Aorta (tissue), 5 donors: ENCODE data around the gene KCNQ1. TPM values are rescaled to one million over a fixed set of nuclear protein-coding genes. Genes with fewer than 3 reads are reported as not detected.

Source experiments
- ATAC-seq: fragments of 200-7000 bp; cut with Tn5 transposase; one replicate; pipeline ENCODE4 v1.9.1; 2022; ENCODE audit warnings: moderate library complexity; ENCODE audit not compliant: low FRiP score
- DNase-seq, 2 donors: peaks; one replicate each; pipeline ENCODE4 v3.0.0-alpha.2; 2020
- H3K27ac ChIP-seq, 2 donors: one replicate each; pipeline ENCODE4 v1.5.1; 2013; ENCODE audit warnings: low read length in 2 of 2, mild to moderate bottlenecking in 2 of 2, moderate library complexity in 2 of 2, control low read depth in 1 of 2, inconsistent platforms in 1 of 2, low read depth in 1 of 2
- H3K27me3 ChIP-seq, 2 donors: one replicate each; pipeline ENCODE4 v1.6.1; 2013; ENCODE audit warnings: control low read depth in 1 of 2, low read length in 1 of 2, mild to moderate bottlenecking in 1 of 2, moderate library complexity in 1 of 2; ENCODE audit not compliant: insufficient read depth in 2 of 2, control insufficient read depth in 1 of 2
- H3K36me3 ChIP-seq, 2 donors: one replicate each; pipeline ENCODE4 v1.6.1; 2013; ENCODE audit warnings: control low read depth in 1 of 2, low read length in 1 of 2, mild to moderate bottlenecking in 1 of 2; ENCODE audit not compliant: insufficient read depth in 2 of 2, control insufficient read depth in 1 of 2
- H3K4me1 ChIP-seq, 2 donors: one replicate each; pipeline ENCODE4 v1.6.1; 2013; ENCODE audit warnings: low read length in 2 of 2, control low read depth in 1 of 2, mild to moderate bottlenecking in 1 of 2, moderate library complexity in 1 of 2; ENCODE audit not compliant: insufficient read depth in 2 of 2, control insufficient read depth in 1 of 2
- H3K4me3 ChIP-seq, 2 donors: one replicate each; pipeline ENCODE4 v1.5.1; 2013; ENCODE audit warnings: low read length in 2 of 2, control low read depth in 1 of 2, mild to moderate bottlenecking in 1 of 2
- H3K9me3 ChIP-seq: one replicate; pipeline ENCODE4 v1.6.1; 2013; ENCODE audit warnings: mild to moderate bottlenecking, low read length; ENCODE audit not compliant: control insufficient read depth
- WGBS, 2 donors: extraction: QIAGEN DNeasy Blood & Tissue Kit; methylation state at CpG; one replicate each; pipeline ENCODE4 v1.1.7; 2013; 5-methylcytosine and 5-hydroxymethylcytosine counted together
- intact Hi-C, 2 donors: fragments of 100-400 bp; cut with DNase I; formaldehyde crosslinking; loops; one replicate each; pipeline versions ENCODE4 v1.14.2 to v1.15.0; 2022
- polyA plus RNA-seq, 2 donors: library from polyadenylated mRNA; stranded (reverse); fragments of 200-250 nt; gene quantifications; one replicate each; pipeline ENCODE4 v1.2.3, GENCODE V29; 2013
- total RNA-seq, 2 donors: library from RNA; stranded (reverse); fragmentation: NEBNext Ultra II Directional; extraction: Animal tissue kit (Norgen Biotek cat#: 25700); gene quantifications; one replicate each; pipeline ENCODE4 v1.2.1, GENCODE V29; 2021
- donor health status: healthy with polysubstance abuse.
- donor health status: Bipolar disorder and iron deficiency.
- donor health status: DM: no; HTN: no; CAD: no.
- donor health status: DM: no; HTN: no; CAD: no.
- donor health status: DM: yes; HTN: yes; CAD: no.

KCNQ1 gene
- total and polyA plus RNA-seq, 4 donors: 0.67 to 11.5 (median 5.8) TPM

DNA sequence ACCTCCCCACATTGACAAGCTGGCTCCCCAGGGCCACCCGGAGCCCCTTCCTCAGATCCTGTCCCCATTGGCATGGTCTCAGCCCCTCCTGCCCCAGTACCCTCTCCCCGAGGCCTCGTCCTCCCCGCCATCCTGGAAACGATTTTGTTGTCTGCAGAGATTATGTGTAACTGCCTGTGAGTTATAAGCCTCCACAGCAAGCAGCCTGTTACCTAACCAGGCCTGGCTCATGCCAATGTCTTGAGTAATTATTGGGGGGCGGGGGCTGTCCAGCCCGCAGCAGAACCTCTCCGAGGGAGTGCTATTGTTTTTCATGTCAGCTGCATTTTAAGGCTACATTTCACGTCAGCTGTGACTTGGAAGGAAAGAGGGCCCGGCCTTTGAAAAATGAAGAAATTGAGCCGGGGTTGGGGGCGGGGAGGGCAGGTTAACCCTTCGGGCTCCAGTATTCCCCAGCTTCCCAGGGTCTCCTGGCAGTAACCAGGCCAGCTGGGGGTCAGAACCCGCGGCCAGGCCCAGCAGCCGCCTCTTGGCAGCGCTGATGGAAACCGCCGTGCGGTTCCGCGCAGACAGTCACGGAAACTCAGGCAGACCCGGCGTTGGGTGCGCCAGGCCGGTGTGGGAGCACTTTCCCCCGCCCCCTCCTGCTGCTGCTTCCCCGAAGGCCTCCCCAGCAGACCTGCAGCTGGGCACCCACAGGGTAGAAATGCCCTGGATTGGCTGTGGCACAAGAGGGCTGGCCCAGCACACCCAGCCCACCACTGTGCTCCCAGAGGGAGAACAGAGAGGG is 381.3 kb downstream of the KCNQ1 start:
- no peaks in the 10 kb centered on the region for H3K4me1 ChIP-seq
- no peak overlapping the region for H3K4me3 ChIP-seq
- H3K27me3 ChIP-seq: no peaks in the 10 kb centered on the region
- no peaks in the 10 kb centered on the region for H3K9me3 ChIP-seq
- 6 to 7% methylated on average over 29 of the region's 29 CpGs for WGBS, 2 donors
- intact Hi-C loops: loop anchor here in 1 of 2 donors (1.0 to 5.0 kb wide), 2 partner anchors 34 to 59 kb away; partner anchors contain the start of gene CDKN1C
- ATAC-seq: peak; percentile 91
- H3K27ac ChIP-seq: peak overlapping the region in 1 of 2 donors; percentile 82
- peak; percentile 86 to 88 for DNase-seq
- H3K36me3 ChIP-seq: no peaks in the 10 kb centered on the region

GRCh38 chr11:2826679-2827056 is 381.9 kb downstream of the KCNQ1 start:
- no peak for ATAC-seq
- Histone ChIP-seq H3K4me3 (no peak overlapping the region), H3K9me3 (no peaks in the 10 kb centered on the region), H3K4me1 (no peaks in the 10 kb centered on the region), H3K36me3 (no peaks in the 10 kb centered on the region), H3K27ac (peak overlapping the region in 1 of 2 donors; percentile 35), H3K27me3 (no peaks in the 10 kb centered on the region)
- WGBS, 2 donors: 48 to 49% methylated on average over 4 of the region's 4 CpGs
- intact Hi-C loops: loop anchor here in 1 of 2 donors (5.0 kb wide), 1 partner anchor 34 kb away; no protein-coding TSS in a partner anchor
- DNase-seq: peak in 1 of 2 donors; percentile 63

DNA sequence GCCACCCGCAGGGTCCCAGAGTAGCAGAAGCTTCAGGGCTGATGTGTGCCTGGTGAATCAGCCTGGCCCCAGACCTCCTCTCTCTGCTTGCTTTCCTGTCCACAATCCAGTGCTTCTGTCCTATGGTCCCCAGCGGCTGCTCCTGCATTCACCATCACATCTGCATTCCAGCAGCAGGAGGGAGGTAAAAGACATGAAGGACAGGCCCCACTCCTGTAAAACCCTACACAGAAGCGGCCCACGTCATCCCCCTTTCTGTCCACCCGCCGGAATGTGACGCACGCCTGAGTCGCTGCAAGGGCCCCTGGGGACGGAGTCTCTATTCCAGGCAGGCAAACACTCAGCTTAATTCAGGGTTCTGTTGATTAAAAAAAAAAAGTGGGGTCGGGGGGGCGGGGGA is 382.4 kb downstream of the KCNQ1 start:
- intact Hi-C loops: loop anchor here in 1 of 2 donors (5.0 kb wide), 1 partner anchor 35 kb away; no protein-coding TSS in a partner anchor
- ATAC-seq: no peak

GRCh38 chr11:2827792-2828191 is 383.0 kb downstream of the KCNQ1 start:
- H3K27me3 ChIP-seq: no peaks in the 10 kb centered on the region
- ATAC-seq (no peak), DNase-seq (peak in 1 of 2 donors; percentile 54)
- no peak overlapping the region for H3K27ac ChIP-seq
- H3K9me3 ChIP-seq: no peaks in the 10 kb centered on the region
- H3K36me3 ChIP-seq: no peaks in the 10 kb centered on the region
- intact Hi-C loops: loop anchor here in 1 of 2 donors (5.0 kb wide), 1 partner anchor 35 kb away; no protein-coding TSS in a partner anchor
- WGBS, 2 donors: 83 to 90% methylated on average over 10 of the region's 10 CpGs
- H3K4me1 ChIP-seq: no peaks in the 10 kb centered on the region
- H3K4me3 ChIP-seq: no peak overlapping the region

More for the DNA sequence above, 382.4 kb downstream of the KCNQ1 start:
- Histone ChIP-seq H3K27me3 (no peaks in the 10 kb centered on the region), H3K27ac (no peak overlapping the region), H3K4me3 (no peak overlapping the region), H3K9me3 (no peaks in the 10 kb centered on the region), H3K36me3 (no peaks in the 10 kb centered on the region), H3K4me1 (no peaks in the 10 kb centered on the region)
- peak in 1 of 2 donors; percentile 69 for DNase-seq
- WGBS, 2 donors: 91 to 93% methylated on average over 12 of the region's 12 CpGs

GRCh38 chr11:2828585-2829330 is 383.9 kb downstream of the KCNQ1 start:
- no peaks in the 10 kb centered on the region for H3K9me3 ChIP-seq
- ATAC-seq (no peak), DNase-seq (no peak)
- intact Hi-C loops: loop anchor here in 1 of 2 donors (5.0 kb wide), 1 partner anchor 36 kb away; no protein-coding TSS in a partner anchor
- 84 to 89% methylated on average over 4 of the region's 4 CpGs for WGBS, 2 donors
- no peaks in the 10 kb centered on the region for H3K36me3 ChIP-seq
- H3K4me3 ChIP-seq: no peak overlapping the region
- H3K27me3 ChIP-seq: no peaks in the 10 kb centered on the region
- H3K27ac ChIP-seq: no peak overlapping the region
- H3K4me1 ChIP-seq: no peaks in the 10 kb centered on the region

GRCh38 chr11:2830030-2830812 is 385.4 kb downstream of the KCNQ1 start:
- ATAC-seq: no peak

GRCh38 chr11:2830886-2831285 is 386.1 kb downstream of the KCNQ1 start:
- no peaks in the 10 kb centered on the region for H3K36me3 ChIP-seq
- H3K4me3 ChIP-seq: no peak overlapping the region
- ATAC-seq (no peak), DNase-seq (peak in 1 of 2 donors; percentile 56)
- intact Hi-C loops: no loop called here
- no peaks in the 10 kb centered on the region for H3K4me1 ChIP-seq
- no peak overlapping the region for H3K27ac ChIP-seq
- no peaks in the 10 kb centered on the region for H3K9me3 ChIP-seq
- H3K27me3 ChIP-seq: no peaks in the 10 kb centered on the region
- 97 to 99% methylated on average over 8 of the region's 8 CpGs for WGBS, 2 donors

More at GRCh38 chr11:2830030-2830812, 385.4 kb downstream of the KCNQ1 start:
- WGBS, 2 donors: 95 to 96% methylated on average over 8 of the region's 8 CpGs
- H3K4me3 ChIP-seq: no peak overlapping the region
- no peaks in the 10 kb centered on the region for H3K36me3 ChIP-seq
- no peaks in the 10 kb centered on the region for H3K4me1 ChIP-seq
- H3K27ac ChIP-seq: no peak overlapping the region
- intact Hi-C loops: no loop called here
- peak in 1 of 2 donors; percentile 21 for DNase-seq
- no peaks in the 10 kb centered on the region for H3K9me3 ChIP-seq
- no peaks in the 10 kb centered on the region for H3K27me3 ChIP-seq
